Activated T-helper 1 cell treated with Interleukin-2 at 50 U/mL for 16 hours (primary cell): ENCODE results near the gene DSG2.
"Not testable (repeated sequence)": the region's sequence is repeated elsewhere in the genome, so short reads cannot be mapped to it uniquely, and the experiment has no call there.

ENCODE experiments used
- DNase-seq: peaks from one replicate; pipeline ENCODE4 v3.0.0-alpha.2; 2020; ENCODE audit warnings: low read depth

Gene DSG2

DNA sequence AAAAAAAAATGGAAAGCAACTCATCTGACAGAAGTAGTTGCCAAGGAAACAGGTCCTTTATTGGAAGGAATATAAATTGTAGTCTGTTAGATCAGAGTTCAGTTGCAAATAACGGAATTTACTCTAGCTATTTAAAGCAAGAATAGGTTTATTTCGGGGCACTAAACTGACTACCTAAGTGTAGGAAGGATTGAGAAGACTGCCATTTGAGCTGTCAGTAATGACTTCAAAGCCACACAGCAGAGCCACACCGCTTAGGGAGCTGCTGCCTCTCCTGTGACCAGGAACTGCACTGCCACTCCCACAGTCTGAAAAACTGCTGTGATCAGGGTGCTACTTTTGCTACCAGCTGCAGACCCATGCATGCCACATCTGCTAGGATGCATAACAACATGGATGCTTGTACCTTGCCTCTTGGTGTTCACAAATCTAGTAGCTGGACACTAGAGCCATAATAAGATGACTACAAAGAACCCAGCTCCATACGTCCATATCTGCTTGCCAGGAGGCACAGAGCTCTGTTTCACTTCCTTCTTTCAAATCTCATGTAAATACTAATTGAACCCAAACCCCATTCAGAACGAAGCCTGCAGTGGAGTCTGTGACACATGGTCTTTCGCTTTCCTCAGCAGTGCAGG is 2.2 kb downstream of the DSG2 start:
- DNase-seq = no peak

DNA sequence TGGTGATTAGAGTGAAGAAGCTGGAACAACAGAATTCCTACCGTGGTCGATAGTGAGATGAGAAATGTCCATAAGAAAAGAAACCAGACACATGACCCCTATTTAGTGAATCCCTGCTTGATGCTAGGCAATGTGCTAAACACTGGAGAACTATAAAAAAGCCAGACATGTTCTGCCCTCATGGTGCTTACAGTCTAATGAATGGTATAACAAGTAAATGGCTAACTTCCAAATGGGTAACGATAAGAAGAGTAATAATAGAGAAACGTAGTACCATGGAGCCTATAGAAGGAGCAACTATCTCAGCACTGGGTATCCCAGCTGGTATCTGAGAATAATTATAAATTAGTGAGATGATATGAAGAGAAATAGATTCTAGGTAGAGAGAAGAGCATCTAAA is 5.0 kb downstream of the DSG2 start:
- DNase-seq = no peak

DNA sequence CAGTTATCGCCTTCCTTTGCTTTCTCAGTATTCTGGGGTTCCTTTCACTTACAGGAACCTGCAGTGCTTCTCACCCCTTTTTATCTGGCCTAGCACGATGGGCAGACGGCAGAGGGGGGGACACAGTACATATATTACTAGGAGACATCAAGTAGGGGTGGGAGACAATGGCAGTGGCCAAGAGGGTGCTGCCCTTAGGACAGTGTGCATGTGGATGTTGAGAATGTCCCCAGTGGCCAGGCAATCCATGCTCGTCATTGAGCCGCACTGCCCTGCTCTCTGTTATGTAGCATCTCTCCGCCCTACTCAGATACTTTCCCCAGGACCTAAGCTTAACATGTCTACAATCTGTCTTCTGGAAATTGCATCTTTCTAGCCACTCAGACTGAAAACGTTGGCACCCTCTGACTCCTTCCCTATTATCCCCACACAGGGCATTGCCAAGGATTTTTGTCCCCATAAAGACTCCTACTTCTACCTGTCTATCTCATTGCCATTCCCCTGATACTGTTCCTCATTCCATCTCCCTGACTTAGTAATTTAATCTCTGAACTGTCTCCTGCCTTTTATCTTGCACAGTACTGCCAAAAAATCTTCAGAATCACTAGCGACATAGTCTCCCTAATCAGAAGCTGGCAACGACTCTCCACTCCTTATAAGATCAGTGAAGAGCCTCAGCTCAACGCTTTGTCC is 6.6 kb downstream of the DSG2 start:
- DNase-seq = no peak

DNA sequence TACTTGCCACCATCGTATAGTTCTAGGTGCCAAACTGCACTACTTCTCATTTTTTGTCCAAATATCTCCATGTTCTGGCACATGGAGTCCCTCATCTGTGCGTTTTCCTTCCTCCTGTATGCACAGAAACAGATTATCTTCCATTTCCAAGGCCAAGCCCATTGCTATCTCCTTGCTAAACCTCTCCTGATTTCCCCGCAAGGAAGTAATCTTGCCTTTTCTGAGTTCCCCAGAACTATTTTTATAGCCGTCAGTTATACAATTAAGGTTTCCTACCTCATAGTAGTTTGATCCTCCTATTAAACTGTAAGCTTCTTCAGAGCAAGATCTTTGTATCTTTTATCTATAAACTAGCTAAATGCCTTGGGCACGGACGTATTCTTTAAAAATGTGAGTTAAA is 7.2 kb downstream of the DSG2 start:
- no peak for DNase-seq

DNA sequence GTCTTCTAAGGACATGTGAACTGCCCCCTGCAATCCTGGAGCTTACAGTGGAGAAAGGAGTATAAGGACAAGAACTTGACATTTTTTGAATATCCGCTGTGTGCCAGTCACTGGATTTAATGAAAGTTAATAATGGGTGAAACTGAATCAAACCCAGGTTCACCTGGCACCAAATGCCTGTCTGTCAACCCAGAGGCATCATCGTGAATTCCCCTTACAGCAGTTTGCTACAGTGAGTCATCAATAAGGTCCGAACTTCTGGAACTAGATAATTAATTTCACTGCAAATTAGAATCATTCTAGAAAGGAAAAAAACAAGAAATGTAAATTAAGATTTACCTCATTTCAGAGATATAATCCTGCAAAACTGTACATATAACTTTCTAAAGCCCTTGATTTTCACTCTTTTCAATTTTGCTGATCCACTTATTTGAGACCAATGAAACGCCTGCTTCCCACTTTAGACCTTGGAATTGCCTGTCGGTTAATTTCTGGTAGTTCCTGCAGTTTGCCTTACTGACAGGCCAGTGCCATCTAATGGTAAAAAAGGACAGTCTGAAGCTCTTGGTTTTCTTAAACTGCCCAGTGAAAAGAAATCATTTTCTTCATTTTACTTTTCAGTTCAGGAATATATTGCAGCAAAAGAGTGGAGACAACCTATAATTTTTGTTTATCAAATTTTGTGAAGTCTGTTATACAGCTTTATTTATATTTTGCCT is 8.2 kb downstream of the DSG2 start:
- no peak for DNase-seq

DNA sequence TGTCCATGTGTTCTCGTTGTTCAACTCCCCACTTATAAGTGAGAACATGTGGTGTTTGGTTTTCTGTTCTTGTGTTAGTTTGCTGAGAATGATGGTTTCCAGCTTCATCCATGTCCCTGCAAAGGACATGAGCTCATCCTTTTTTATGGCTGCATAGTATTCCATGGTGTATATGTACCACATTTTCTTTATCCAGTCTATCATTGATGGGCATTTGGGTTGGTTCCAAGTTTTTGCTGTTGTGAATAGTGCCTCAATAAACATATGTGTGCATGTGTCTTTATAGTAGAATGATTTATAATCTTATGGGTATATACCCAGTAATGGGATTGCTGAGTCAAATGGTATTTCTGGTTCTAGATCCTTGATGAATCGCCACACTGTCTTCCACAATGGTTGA is 9.1 kb downstream of the DSG2 start:
- not testable (repeated sequence) for DNase-seq

DNA sequence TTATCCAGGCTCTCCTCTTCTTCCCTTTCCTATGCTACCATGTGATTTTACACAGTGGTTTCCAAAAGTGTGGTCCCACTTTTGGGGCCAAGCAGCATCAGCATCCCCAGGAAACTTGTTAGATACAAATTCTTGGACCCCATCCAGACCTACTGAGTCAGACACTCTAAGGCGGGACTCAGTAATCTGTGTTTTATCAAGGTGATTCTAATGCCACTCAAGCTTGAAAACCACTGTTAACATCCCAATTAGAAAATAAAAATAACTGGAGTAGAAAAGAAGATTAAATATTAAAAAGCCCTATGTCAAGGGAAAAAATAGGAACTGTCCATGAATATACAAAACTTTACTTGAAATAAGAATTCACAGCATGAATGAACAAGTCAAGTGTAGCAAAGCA is 10.8 kb downstream of the DSG2 start:
- DNase-seq = no peak

DNA sequence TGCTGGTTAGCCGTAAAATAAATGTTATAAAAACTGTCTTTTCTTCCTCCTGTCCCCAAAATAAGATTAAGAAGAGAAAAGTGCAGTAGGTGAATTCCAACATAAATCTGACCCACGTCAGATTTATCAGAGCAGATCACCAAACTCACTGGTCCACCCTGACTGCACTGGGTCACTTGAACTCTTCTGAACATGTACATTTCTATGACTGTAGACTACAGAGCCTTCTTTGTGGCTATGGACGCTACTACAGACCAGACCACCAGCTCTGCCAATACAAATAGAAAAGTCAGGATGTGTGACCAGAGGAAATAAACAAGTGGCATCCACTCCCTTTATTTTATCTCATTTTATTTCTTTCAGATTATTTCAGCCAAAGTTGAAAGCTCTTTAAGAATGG is 11.6 kb downstream of the DSG2 start:
- no peak for DNase-seq

DNA sequence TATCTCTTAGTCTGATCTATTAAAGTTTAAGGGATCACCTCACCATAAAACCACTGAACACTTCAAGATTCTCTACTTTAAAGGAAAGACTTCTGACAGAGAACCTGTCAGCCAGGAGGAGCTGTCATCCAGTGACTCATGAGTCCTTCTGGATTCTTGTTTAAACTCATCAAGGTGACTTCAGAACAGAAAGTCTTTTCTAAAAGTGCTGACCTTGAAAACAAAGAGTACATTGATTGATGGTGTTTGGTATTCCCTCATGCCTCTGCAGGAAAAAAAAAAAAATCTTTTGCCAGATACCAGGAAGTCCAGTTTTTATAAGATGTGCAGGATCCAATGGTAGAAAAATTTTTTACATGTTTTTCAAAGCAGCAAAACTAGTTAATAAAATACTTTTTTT is 12.3 kb downstream of the DSG2 start:
- no peak for DNase-seq

DNA sequence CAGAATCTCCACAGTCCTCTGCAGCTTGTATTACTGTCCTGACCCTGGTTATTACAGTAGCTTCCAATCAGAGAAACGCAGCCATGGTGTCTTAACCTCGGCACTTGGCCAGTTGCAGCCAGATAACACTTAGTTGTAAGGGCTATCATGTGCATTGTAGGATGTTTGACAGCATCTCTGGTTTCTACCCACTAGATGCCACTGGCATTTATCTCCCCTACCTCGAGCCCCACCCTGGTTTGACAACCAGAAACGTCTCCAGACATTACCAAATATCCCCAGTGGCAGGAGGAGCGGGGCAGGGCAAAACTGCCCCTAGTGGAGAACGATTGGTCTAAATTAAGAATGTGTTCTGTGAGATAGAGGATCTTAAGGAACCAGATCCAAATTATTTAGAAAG is 13.1 kb downstream of the DSG2 start:
- DNase-seq = no peak

DNA sequence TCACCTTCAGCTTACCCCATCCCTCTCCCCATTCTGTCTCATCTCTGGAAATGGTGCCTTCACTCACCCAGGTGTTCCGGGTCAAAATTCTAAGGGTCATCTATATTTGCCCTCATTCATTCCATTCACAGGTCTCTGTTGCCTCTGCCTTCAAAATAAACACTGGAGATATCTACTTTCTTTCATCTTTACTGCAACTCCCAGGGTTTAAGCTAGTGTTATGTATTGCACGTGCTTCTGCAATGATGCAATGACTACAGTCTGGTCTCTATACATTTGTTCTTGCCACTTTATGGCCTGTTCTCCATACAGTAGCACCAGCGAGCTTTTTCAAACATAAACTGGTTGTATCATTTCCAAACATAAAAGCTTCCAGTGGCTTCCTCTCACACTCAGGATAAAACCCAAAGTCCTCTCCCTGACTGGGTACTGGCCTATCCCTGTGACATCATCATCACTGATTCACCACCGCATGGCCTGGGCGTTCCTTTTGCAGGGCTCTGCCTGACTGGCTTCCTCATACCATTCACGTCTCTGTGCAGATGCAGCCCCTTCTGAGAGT is 14.3 kb downstream of the DSG2 start:
- no peak for DNase-seq

DNA sequence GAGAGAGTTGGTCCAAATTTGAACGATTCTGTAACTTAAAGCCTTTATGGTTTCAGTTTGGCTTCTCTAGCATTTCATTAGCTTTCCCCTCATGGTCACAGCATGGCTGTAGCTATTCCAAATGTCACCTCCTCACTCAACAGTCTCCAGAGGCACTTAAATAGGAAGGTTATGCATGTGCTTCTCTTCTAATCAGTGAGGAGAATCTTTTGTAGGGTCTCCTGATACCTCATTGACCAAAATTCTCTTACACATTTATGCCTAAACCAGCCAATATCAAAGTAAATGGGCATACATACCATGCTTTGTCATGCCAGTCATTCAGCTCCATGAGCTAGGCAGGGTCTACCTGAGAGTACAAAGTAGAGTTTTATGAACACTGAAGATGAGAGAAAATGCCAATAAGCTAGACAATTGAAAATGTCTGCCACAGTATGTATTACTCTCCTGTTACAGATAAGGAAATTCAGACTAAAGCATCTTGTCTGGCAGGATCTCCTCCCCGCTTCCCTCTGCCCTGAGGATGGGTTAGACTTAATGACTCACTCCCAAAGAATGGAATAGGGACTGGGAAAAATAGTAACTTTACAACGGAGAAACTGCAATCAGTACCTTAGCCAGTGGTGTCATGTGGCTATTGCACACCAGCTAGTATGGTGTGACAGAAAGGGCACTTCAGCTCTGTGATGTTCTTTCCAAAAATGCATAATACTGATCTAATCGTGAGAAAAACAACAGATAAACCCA is 15.4 kb downstream of the DSG2 start:
- DNase-seq = no peak

DNA sequence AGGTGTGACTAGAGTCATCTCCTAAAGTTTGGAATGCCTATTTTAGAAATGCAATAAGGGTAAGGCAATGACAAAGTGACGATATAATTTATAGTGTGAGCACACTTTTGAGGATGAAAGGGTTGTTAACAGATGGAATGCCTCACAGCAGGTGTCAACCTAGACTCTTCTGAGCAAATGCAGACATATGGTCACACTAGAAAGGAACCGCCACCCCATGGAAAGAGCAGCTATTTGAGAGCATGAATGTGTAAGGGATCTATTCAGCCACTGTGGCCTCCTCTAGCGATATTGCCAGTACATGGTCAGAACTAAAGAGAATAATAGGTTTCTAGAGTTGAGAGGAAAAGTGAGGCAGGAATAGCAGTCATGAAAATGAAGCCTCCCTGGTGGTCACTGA is 18.5 kb downstream of the DSG2 start:
- DNase-seq = no peak

DNA sequence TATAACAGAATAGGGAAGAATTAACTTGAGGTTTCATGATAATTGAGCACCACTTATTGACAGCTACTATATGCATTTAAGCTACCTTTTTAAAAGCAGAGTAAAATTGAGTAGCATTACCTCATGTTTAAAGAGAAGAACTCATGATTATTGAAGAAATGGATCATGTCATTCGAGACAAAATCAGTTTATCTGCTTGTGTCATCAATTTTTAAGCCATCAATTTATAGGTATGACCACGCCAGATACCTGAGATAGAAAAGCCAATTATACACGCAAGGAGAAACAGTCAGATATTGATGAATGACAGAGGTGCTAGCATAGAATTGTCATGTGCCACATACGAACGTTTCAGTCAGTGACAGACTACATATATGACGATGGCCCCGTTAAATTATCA is 28.4 kb downstream of the DSG2 start:
- no peak for DNase-seq

DNA sequence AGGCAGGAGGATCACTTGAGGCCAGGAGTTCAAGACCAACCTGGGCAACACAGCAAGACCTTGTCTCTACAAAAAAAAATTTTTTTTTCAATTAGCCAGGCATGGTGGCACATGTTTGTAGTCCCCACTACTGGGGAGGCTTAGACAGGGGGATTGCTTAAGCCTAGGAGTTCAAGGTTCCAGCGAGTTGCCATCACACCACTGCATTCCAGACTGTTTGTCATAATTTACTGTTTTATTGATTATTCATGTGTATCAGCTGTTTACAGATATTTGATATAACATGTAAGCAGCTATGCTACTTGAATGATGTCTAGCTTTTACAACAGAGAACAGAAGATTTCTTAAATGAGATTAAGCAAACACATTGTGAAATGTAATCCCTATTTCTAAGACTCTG is 35.3 kb downstream of the DSG2 start:
- no peak for DNase-seq

DNA sequence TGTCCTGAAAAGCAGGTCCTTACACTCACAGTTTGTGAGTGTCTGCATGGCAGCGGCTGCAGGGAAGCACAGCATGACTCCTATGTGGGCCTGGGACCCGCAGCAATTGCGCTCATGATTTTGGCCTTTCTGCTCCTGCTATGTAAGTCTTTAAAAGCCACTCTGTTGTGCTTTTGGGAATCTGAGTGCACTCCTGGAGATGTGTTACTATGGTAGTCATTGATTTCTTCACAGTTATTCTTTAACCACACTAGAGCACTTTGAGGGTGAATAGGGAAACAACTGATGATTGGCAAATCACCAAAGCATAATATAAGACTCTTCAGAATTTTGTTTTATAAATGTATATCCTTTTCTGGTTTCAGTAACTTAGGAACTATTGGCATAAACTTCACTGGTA is 40.9 kb downstream of the DSG2 start:
- no peak for DNase-seq

DNA sequence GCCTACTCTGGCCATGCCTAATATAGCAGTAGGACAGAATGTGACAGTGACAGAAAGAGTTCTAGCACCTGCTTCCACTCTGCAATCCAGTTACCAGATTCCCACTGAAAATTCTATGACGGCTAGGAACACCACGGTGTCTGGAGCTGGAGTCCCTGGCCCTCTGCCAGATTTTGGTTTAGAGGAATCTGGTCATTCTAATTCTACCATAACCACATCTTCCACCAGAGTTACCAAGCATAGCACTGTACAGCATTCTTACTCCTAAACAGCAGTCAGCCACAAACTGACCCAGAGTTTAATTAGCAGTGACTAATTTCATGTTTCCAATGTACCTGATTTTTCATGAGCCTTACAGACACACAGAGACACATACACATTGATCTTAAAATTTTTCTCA is 48.5 kb downstream of the DSG2 start:
- DNase-seq = no peak

DNA sequence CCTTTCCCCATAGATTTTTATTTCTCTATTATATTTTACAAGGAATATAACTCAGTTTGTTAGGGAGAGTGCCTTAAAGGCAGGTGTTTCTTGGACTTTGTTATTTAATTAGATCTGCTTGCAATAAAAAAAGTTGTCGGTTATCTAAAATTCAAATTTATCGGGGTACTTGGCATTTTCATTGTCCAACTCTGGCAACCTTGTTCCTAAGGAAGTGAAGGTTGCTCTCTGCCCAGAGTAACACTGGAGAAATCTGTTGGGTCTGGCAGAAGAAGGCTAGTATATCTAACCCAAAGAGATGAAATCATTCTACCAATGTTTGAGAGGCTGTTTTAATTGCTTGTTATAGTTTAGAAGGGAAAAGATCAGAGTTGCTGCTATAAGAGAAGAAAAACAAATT is 50.9 kb downstream of the DSG2 start:
- no peak for DNase-seq

DNA sequence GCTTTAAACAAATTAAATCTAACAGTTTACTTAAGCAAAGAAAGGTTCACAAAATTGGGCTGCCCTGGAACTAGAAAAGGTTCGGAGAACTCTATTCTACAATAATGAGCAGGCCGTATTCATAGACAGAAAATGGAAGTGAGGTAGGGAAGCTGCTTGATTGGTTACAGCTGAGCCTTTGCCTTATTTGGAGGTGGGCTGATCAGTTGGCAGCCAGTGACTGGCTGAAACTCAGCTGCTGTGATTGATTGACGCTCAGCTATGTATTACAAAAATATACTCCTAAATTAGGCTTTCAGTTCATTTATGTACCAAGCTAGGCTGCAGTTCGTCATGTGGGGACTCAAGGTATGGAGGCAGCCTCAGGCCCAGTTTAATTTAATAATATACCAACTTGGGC is 51.4 kb downstream of the DSG2 start:
- DNase-seq = no peak

DNA sequence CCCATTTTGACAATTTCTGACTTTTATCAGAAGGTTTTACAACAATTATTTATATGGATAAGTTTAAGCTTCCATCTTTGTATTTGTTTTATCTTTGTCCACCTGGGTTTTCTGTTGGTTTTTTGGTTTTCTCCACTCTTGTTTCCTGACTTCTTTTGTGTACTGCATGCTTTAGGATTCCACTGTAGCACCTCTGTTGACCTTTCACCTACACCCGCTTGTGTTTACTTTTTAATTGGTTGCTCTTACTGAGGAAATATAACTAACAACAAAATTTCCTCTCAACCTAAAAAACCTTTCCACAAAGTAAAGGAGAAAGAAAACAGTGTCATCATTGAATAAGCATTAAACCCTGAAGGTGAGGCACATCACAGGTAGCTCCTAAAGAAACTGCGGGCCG is 53.9 kb downstream of the DSG2 start:
- DNase-seq = no peak

DNA sequence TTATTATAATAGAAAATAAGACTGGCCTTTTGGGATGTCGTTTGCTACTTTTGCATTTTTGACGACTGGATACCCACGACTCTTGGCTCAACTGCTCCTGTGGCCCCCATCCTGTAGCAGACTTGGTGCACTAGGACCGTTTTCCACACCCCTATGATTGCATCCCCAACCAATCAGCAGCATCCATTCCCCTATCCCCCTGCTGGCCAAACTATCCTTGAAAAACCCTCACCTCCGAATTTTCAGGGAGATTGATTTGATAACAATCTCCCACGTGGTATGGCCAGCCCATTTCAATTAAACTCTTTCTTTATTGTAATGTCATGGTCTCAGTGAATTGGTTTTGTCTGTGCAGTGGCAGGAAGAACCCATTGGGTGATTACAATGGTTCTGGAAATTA is 55.8 kb downstream of the DSG2 start:
- DNase-seq = no peak

DNA sequence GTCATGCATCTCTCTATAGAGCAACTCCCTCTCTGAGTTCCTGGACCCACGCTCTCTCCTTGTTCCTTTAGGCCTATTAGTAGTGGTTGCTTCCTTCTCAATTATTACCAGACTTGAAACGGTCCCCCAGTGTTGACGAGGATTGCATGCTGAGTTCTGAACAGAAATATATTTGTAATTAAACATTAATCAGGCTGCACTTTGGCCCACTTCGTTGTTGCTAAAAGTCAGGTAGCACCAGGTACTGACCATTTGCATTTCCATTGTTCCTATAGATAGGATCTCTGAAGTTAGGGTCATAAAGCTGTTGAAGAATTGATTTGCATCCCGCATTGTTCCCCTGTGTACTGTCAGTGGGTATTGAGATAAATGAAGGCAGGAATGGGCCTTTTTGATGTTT is 56.8 kb downstream of the DSG2 start:
- DNase-seq = no peak
